ENCODE data around the gene ACVR2A. TPM values are rescaled to one million over a fixed set of nuclear protein-coding genes. Genes with fewer than 3 reads are reported as not detected.

Gene ACVR2A
- total and polyA plus RNA-seq, 8 donors: 4.8 to 13.9 (median 7.0) TPM

- H3K36me3 ChIP-seq: no peaks in the 10 kb centered on the region
- no peak overlapping the region for H3K27ac ChIP-seq
- DNase-seq (no peak), FAIRE-seq (no peak), ATAC-seq (no peak)
- peaks cover 0 to 12% (median 4%) of the 10 kb centered on the region in 3 donors for H3K4me1 ChIP-seq
- H3K4me3 ChIP-seq: no peak overlapping the region
- 42 to 53% methylated on average over 2 of the region's 2 CpGs for WGBS, 2 donors
- no peak for TF ChIP-seq CTCF (IDR thresholded peaks at IDR 0.05)
- no peaks in the 10 kb centered on the region for H3K27me3 ChIP-seq
- no peaks in the 10 kb centered on the region for H3K9me3 ChIP-seq
- intact Hi-C loops (cut with DNase I): no loop called here
These were observed 18.2 kb downstream of the ACVR2A start for GRCh38 chr2:147862859-147863516.

GRCh38 chr2:147863835-147864234 is 19.0 kb downstream of the ACVR2A start:
- DNase-seq: no peak
- 87 to 92% methylated on average over 1 of the region's 1 CpG for WGBS, 2 donors
- Histone ChIP-seq H3K9me3 (no peaks in the 10 kb centered on the region), H3K27me3 (no peaks in the 10 kb centered on the region), H3K4me3 (no peak overlapping the region), H3K27ac (no peak overlapping the region), H3K4me1 (peaks cover 0 to 15% (median 3%) of the 10 kb centered on the region in 3 donors), H3K36me3 (no peaks in the 10 kb centered on the region)
- FAIRE-seq: no peak
- no peak for TF ChIP-seq CTCF (IDR thresholded peaks at IDR 0.05)
- no peak for ATAC-seq
- intact Hi-C loops (cut with DNase I): no loop called here

- H3K27me3 ChIP-seq: no peaks in the 10 kb centered on the region
- H3K36me3 ChIP-seq: no peaks in the 10 kb centered on the region
- DNase-seq: no peak
- H3K4me3 ChIP-seq: no peak overlapping the region
- no peaks in the 10 kb centered on the region for H3K9me3 ChIP-seq
- intact Hi-C loops (cut with DNase I): no loop called here
- H3K4me1 ChIP-seq: peaks cover 0 to 18% (median 11%) of the 10 kb centered on the region in 3 donors
- ATAC-seq: no peak
- FAIRE-seq: no peak
- TF ChIP-seq CTCF (IDR thresholded peaks at IDR 0.05): no peak
- no peak overlapping the region for H3K27ac ChIP-seq
These were observed 20.7 kb downstream of the ACVR2A start for GRCh38 chr2:147865560-147865959.

- WGBS, 2 donors: 81 to 84% methylated on average over 2 of the region's 2 CpGs
These were observed 22.2 kb downstream of the ACVR2A start for GRCh38 chr2:147867050-147867449.

More at GRCh38 chr2:147867050-147867449, 22.2 kb downstream of the ACVR2A start:
- intact Hi-C loops (cut with DNase I): no loop called here
- DNase-seq (no peak), FAIRE-seq (no peak), ATAC-seq (no peak)
- H3K4me3 ChIP-seq: no peak overlapping the region
- H3K4me1 ChIP-seq: peaks cover 0 to 18% (median 15%) of the 10 kb centered on the region in 3 donors
- TF ChIP-seq CTCF (IDR thresholded peaks at IDR 0.05): no peak
- no peak overlapping the region for H3K27ac ChIP-seq
- H3K9me3 ChIP-seq: no peaks in the 10 kb centered on the region
- no peaks in the 10 kb centered on the region for H3K36me3 ChIP-seq
- no peaks in the 10 kb centered on the region for H3K27me3 ChIP-seq
